ENCODE measurements around the gene MYO5A.

The MYO5A gene

DNA sequence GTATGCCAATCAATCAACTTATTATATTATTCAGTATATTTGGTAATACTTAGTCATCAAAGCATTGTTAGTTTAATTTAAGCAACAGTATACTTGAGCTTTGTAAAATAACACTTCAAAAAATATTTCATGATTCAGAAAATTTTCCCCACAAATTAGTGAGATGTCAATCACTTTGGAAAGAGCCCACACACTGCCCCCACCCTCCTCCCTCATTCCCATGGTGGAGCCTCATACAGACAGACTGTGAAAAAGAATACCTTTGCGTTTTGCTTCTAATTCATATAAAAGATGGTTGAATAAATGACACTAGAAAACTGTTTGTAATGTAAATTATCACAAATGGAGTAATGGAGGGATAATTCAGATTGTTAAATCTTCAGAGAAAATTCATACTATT is 189.8 kb downstream of the MYO5A start:
- no peak overlapping the region for H3K4me3 ChIP-seq (ENCODE audit: low read depth, low read length)
- TF ChIP-seq, protein P1, sequence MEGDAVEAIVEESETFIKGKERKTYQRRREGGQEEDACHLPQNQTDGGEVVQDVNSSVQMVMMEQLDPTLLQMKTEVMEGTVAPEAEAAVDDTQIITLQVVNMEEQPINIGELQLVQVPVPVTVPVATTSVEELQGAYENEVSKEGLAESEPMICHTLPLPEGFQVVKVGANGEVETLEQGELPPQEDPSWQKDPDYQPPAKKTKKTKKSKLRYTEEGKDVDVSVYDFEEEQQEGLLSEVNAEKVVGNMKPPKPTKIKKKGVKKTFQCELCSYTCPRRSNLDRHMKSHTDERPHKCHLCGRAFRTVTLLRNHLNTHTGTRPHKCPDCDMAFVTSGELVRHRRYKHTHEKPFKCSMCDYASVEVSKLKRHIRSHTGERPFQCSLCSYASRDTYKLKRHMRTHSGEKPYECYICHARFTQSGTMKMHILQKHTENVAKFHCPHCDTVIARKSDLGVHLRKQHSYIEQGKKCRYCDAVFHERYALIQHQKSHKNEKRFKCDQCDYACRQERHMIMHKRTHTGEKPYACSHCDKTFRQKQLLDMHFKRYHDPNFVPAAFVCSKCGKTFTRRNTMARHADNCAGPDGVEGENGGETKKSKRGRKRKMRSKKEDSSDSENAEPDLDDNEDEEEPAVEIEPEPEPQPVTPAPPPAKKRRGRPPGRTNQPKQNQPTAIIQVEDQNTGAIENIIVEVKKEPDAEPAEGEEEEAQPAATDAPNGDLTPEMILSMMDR (IDR thresholded peaks at IDR 0.05; ENCODE audit: low read depth, low read length): no peak

- TF ChIP-seq, protein P1 (IDR thresholded peaks at IDR 0.05; ENCODE audit: low read depth, low read length): no peak
- H3K4me3 ChIP-seq (ENCODE audit: low read depth, low read length): no peak overlapping the region
Observed at GRCh38 chr15:52338058-52338457, 190.6 kb downstream of the MYO5A start.

DNA sequence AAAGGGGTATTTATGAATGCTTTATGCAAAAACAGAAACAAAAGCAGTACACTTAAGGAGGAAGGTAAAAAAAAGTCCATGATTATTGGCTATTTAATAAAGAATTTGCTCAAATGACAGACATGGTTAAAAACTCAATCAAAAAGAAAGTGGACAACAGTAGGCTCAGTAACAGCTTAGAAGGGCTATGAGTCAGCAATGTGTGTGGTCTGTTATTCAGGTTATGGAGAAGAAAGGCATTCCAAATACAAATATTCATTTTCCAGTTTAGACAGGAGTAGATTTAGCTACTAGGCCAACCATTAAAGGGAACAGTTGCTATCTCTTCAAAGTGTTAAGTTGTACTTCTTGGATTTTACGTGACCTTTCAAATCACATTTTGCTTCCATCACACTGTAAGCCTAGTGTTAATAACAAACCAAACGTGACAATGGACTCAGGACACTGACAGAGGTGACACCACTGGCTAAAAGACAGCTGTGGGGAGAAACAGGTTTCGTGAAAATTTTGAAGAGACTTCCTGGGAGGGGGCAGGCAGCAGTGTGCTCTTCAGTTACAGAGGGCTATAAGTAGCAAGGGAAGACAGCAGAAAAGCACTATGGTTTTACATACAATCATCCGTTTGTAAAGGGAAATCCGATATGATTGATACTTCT is 191.4 kb downstream of the MYO5A start:
- no peak overlapping the region for H3K4me3 ChIP-seq (ENCODE audit: low read depth, low read length)
- TF ChIP-seq, protein P1 (IDR thresholded peaks at IDR 0.05; ENCODE audit: low read depth, low read length): no peak

GRCh38 chr15:52336529-52336928 is 192.2 kb downstream of the MYO5A start:
- H3K4me3 ChIP-seq (ENCODE audit: low read depth, low read length): no peak overlapping the region
- TF ChIP-seq, protein P1 (IDR thresholded peaks at IDR 0.05; ENCODE audit: low read depth, low read length): no peak

GRCh38 chr15:52334491-52335160 is 194.1 kb downstream of the MYO5A start:
- TF ChIP-seq, protein P1 (IDR thresholded peaks at IDR 0.05; ENCODE audit: low read depth, low read length): no peak
- H3K4me3 ChIP-seq (ENCODE audit: low read depth, low read length): no peak overlapping the region

GRCh38 chr15:52331490-52332240 is 197.0 kb downstream of the MYO5A start:
- TF ChIP-seq, protein P1 (IDR thresholded peaks at IDR 0.05; ENCODE audit: low read depth, low read length): no peak
- H3K4me3 ChIP-seq (ENCODE audit: low read depth, low read length): no peak overlapping the region

DNA sequence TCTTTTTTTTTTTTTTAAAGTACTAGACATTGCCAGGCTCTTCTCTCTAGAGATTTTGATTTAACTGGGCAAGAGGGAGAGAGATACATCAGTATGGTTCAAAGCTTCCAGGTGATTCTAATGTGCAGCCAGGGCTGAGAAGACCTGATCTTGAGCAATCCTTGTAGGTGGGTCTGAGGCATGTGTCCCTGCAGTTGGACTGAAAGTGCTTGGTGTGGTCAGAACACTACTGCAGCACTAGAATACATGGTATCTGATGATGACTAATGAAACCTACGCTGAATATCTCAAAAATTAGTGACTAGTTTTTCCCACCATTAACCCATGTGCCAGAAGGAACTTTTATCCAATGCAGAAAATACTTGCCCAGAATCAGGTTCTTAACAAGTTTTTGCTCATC is 198.7 kb downstream of the MYO5A start:
- TF ChIP-seq, protein P1 (IDR thresholded peaks at IDR 0.05; ENCODE audit: low read depth, low read length): no peak
- H3K4me3 ChIP-seq (ENCODE audit: low read depth, low read length): no peak overlapping the region

All from WI38 (cell line).